ENCODE results near the gene PDK3.

- TF ChIP-seq EZH2phosphoT487 (IDR thresholded peaks at IDR 0.05; ENCODE audit: borderline replicate concordance, low read depth, low read length) (no peak), CTCF (conservative IDR thresholded peaks at IDR 0.05; ENCODE audit: low read length) (no peak)
These were observed 2.0 kb upstream of the PDK3 start for GRCh38 chrX:24463077-24463476.
